DMS79 (cell line): Measurements from ENCODE around the gene KLHDC4.
"Not testable (repeated sequence)": the region's sequence is repeated elsewhere in the genome, so short reads cannot be mapped to it uniquely, and the experiment has no call there.

Experiments used
- DNase-seq: peaks from one replicate; lab custom pipeline; 2025; lab: John Stamatoyannopoulos, UW

Gene KLHDC4

DNA sequence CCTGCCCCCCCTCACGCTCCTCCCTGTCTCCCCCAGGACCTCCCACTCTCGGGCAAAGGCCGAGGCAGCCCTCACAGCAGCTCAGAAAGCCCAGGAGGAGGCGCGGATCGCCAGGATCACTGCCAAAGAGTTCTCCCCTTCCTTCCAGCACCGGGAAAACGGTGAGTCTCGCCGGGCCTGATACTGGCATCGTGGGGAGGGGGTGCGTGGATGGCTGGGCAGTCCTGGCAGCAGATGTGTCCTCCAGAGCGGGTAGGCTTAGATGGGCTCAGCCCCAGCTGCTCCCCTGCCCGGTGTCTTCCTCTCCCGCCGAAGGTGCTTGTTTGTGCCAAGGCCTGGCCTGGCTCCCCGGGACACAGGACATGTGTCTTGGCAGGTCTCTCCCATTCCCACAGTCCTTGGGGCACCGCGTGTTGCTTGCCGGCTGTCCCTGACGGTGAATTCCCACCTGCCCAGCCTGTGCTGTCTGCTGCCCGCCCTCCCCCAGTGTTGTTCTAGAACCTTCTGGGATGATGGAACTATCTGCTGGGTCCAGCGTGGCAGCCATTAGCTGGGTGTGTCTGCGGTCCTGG, 81.6 kb downstream of the KLHDC4 start:
- no peak for DNase-seq

GRCh38 chr16:87682852-87683399, 82.9 kb downstream of the KLHDC4 start:
- no peak for DNase-seq

DNA sequence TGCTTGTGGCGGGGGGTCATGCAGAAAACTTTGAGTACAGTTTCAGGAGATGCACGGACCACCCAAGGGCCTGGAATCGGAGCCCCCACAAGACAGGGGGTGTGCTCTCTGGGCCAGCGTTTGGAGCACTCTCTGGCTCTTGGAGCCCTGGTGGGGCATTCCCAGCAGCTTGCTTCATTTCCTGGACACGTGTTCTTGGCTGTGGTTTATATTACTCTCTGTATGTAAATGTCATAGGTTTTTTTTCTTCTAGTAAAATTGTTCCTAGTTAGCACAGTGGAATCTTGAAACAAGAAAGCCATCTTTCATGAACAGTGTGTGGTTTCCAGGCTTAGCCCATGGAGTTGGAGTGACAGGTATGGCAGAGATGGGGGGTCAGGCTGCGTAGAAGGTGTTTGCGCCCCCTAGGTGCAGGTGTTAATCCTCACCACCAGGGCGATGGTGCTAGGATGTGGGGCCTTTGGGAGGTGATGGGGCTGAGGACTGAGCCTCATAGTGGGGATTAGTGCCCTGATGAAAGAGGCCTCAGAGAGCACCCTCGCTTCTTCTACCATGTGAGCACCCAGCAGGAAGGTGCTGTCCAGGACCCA, 83.7 kb downstream of the KLHDC4 start:
- DNase-seq, result no peak

- not testable (repeated sequence) for DNase-seq
These were observed 84.7 kb downstream of the KLHDC4 start for GRCh38 chr16:87681051-87681602.

DNA sequence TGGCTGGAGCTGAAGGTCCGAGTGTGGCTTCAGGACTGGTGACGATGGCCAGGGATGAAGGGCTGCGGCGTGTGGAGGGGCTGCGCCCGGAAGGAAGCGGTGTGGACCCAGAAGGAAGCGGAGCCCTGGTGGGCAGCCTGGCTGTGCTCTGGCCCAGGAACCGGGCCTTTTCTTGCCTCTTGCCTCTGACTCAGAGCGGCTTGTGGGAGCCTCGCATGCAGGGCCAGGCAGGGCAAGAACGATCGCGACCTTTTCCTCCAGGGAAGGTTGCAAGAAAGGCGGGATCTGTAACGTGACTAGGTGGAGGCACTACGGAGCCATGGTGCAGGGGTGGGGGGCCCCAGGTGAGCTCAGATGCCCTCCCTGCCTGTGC, 85.5 kb downstream of the KLHDC4 start:
- DNase-seq, result no peak

GRCh38 chr16:87679593-87680271, 86.1 kb downstream of the KLHDC4 start:
- DNase-seq, result no peak

DNA sequence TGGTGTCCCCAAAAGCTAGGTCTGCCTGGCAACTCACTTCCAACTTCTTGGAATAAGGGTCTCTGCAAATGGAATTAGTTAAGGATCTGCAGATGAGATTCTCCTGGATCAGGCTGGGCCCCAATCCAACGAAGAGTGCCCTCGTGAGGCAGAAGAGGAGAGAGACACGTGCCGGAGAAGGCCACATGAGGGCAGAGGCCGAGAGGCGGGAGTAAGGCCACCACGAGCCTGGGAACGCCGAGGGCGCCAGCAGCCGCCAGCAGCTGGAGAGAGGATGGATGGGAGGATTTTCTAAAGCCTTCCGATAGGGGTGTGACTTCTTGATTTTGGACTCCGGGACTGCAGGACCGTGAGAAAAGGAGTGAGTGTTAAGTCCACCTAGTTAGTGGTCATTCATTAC, 87.2 kb downstream of the KLHDC4 start:
- DNase-seq, result no peak

GRCh38 chr16:87677830-87678229, 88.0 kb downstream of the KLHDC4 start:
- DNase-seq, result no peak

- DNase-seq, result no peak
These were observed 90.6 kb downstream of the KLHDC4 start for GRCh38 chr16:87675111-87675719.

- DNase-seq, result no peak
These were observed 91.4 kb downstream of the KLHDC4 start for GRCh38 chr16:87674419-87674818.

DNA sequence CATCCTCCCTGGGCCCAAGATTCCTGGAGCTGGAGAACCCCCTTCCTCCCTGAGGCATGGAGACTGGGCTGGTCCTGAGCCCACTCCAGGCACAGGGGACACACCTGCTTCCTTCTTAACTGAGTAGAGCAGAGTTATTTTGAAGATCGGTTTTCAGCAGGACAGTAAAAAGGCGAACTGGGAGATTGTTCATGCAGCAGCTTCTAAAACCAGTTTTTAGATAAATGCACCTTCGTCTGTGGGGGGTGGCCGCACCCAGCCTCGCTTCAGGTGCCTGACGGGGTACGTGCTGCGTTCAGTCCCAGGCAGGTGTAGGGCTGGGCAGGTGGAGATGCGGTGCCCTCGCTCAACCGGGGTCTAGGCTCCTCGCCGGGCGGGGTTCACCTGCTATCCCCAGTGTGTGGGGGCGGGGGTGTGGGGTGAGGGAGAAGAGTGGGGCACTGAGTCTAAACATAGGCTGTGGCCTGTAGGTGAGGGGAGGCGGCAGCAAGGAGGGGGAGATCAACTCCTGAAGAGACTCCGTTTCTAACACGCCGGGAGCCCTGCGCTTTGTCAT, 94.0 kb downstream of the KLHDC4 start:
- no peak for DNase-seq

DNA sequence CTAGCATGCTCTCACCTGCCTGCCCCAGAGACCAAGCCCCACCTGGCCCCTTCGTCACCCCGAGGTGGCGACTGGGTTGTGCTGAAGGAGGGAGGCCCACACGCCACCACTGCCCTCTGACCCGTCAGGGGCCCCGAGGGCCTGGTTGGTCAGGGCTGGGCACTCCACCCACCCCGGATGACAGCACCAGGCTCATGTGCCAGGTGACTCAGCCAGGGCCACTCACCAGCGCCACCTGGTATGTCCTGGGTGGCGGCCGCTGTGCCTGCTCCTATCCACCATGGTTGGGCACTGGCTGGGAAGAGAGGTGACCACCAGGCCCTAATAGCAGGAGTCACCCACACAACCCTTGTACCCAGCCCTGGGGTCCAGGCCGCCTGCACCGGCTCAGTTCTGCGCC, 94.6 kb downstream of the KLHDC4 start:
- no peak for DNase-seq

DNA sequence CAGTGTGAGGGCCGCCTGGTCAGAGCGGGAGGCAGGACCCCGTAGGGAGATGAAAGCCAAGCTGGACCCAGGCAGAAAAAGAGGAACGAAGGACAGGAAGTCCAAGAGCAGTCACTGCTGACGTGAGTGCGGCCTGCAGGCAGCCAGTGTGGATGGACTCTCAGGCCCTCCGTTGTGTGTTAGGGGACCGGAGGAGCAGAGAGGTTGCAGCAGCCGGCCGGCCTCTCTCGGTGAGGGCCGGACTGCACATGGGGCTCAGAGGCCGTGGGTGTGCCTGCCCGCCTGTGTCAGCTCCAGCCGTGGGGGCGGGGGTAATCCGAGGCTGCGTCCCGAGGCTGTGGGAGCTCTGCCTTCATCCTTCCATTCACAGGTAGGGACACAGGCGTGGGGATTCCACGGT, 96.1 kb downstream of the KLHDC4 start:
- DNase-seq, result no peak

DNA sequence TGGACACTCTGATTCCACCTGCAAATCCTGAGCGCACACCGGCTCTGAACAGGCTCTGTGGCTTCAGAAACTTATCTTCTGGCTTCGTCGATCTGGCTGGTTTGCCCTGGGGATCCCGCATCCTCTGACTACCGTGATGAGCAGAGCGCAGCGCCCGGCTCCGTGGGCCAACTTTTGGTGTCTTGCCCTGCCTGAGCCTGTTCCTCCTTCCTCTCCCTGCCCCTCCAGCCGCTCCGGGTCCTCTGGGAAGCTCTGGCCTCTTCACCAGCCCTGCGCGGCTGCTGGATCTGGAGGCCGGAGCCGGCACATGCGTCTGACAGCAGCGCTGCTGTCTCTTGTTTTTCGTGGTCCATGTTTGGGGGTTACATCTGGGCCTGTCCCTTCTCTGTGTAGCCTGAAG, 97.8 kb downstream of the KLHDC4 start:
- DNase-seq, result no peak

GRCh38 chr16:87667443-87667842, 98.3 kb downstream of the KLHDC4 start:
- no peak for DNase-seq

- DNase-seq, result no peak
These were observed 98.9 kb downstream of the KLHDC4 start for GRCh38 chr16:87666919-87667318.

GRCh38 chr16:87665193-87665592, 100.6 kb downstream of the KLHDC4 start:
- DNase-seq, result no peak

- no peak for DNase-seq
These were observed 101.0 kb downstream of the KLHDC4 start for GRCh38 chr16:87664792-87665191.

DNA sequence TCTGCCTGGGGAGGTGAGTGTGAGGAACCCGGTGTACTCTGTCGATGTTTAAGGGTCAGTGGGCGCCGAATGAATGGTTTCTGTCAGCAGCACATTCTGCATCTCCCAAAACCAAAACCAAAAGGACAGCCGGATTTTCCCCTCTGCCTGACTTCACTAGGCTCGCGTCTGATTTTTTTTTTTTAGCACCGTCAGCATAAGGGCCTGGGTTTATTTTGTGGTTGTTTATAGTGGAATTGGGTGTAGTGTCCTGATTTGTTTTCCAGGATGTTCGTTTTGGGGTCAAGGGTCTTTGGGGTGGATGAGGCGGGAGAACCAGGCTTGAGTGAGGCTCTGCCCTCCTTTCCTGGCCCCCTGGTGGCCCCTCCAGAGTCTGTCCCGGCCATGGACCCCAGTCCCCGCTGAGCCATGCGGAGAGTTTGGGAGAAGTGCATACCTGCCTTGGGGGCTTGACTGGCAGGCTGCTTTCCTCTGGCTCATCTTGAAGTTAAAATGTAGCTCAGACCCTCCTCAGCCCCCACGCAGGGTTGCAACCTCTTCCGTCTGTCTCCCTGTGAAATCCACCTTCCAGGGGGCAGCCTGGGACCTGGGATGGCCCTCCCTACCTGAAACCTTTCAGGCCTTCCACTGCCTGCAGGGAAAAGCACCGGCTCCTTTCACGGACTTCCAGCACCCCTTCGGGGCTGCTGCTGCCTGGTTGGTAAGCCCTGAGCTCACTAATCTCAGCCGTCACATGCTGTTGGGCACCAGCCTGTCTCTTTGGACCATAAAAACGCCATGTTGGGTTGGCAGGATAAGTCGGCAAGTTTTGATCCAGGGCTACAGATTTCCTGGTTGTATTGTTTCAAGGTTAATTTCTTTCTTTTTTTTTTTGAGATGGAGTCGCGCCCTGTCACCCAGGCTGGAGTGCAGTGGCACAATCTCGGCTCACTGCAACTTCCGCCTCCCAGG, 103.3 kb downstream of the KLHDC4 start:
- no peak for DNase-seq

DNA sequence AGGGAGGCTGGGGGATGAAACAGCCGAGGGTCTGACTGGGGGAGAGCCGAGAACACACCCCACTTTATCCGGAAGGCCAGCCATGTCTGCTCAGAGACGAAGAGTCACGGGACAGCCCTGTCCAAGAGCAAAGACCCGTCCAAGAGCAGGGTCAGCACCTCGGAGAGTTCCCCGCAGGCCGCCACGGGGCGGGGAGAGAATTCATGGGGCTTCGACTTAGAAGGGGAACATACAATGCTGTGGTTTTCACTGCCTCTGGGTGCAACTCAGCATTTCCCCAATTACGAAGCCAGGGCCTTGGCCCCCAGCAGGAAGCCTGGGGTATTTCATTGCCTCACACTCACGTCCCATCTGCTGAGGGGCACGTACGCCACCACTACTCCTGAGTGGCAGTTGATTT, 104.2 kb downstream of the KLHDC4 start:
- no peak for DNase-seq

GRCh38 chr16:87658564-87659225, 107.1 kb downstream of the KLHDC4 start:
- DNase-seq, result no peak
